GM21423 (cell line): ENCODE results near the gene MFRP.

Source experiments
- ATAC-seq: cut with Tn5 transposase; IDR thresholded peaks from one replicate; pipeline ENCODE4 v1.9.1; 2021; ENCODE audit warnings: mild to moderate bottlenecking, moderate library complexity; ENCODE audit not compliant: unreplicated experiment

Gene MFRP

GRCh38 chr11:119373059-119373920 is 26.8 kb upstream of the MFRP start:
- no peak for ATAC-seq

- no peak for ATAC-seq
Measured at GRCh38 chr11:119372260-119373058, 26.0 kb upstream of the MFRP start.

- no peak for ATAC-seq
Measured at GRCh38 chr11:119371778-119372182, 25.3 kb upstream of the MFRP start.

- ATAC-seq = no peak
Measured at GRCh38 chr11:119371067-119371601, 24.6 kb upstream of the MFRP start.

GRCh38 chr11:119370486-119371046 is 24.1 kb upstream of the MFRP start:
- ATAC-seq = no peak

- ATAC-seq = no peak
Measured at GRCh38 chr11:119369132-119369925, 22.8 kb upstream of the MFRP start.

- no peak for ATAC-seq
Measured at GRCh38 chr11:119368121-119369034, 21.9 kb upstream of the MFRP start.

- no peak for ATAC-seq
Measured at GRCh38 chr11:119367661-119368120, 21.2 kb upstream of the MFRP start.

GRCh38 chr11:119366690-119367620 is 20.4 kb upstream of the MFRP start:
- ATAC-seq = no peak

GRCh38 chr11:119365071-119365591 is 18.6 kb upstream of the MFRP start:
- ATAC-seq = no peak

- no peak for ATAC-seq
Measured at GRCh38 chr11:119363851-119364590, 17.5 kb upstream of the MFRP start.

GRCh38 chr11:119363081-119363850 is 16.8 kb upstream of the MFRP start:
- ATAC-seq = no peak

GRCh38 chr11:119362741-119363080 is 16.2 kb upstream of the MFRP start:
- ATAC-seq = no peak

- ATAC-seq = no peak
Measured at GRCh38 chr11:119361941-119362725, 15.6 kb upstream of the MFRP start.

GRCh38 chr11:119361056-119361787 is 14.7 kb upstream of the MFRP start:
- ATAC-seq = no peak
